ENCODE results near the gene MED15.

MED15 gene

GRCh38 chr22:20607157-20607907, 99.9 kb downstream of the MED15 start:
- in situ Hi-C loops (cut with HindIII; ENCODE audit: low pct_ligation_motif_present, low sequenced_read_pairs): no loop called here
- no peak overlapping the region for H3K27ac ChIP-seq
- TF ChIP-seq CTCF (IDR thresholded peaks at IDR 0.05; ENCODE audit: low read depth, low read length, missing control alignments): no peak
- no peak for DNase-seq
- peaks cover 10% of the 10 kb centered on the region for H3K27me3 ChIP-seq (replicated peaks)
- no peaks in the 10 kb centered on the region for H3K36me3 ChIP-seq (replicated peaks)
- no peak overlapping the region for H3K4me3 ChIP-seq (ENCODE audit: low read depth, low read length)

GRCh38 chr22:20610243-20610686, 102.9 kb downstream of the MED15 start:
- DNase-seq: no peak
- peaks cover 8% of the 10 kb centered on the region for H3K27me3 ChIP-seq (replicated peaks)
- TF ChIP-seq CTCF (IDR thresholded peaks at IDR 0.05; ENCODE audit: low read depth, low read length, missing control alignments): no peak
- no peaks in the 10 kb centered on the region for H3K36me3 ChIP-seq (replicated peaks)
- H3K4me3 ChIP-seq (ENCODE audit: low read depth, low read length): no peak overlapping the region
- no peak overlapping the region for H3K27ac ChIP-seq
- in situ Hi-C loops (cut with HindIII; ENCODE audit: low pct_ligation_motif_present, low sequenced_read_pairs): no loop called here

GRCh38 chr22:20610757-20611156, 103.3 kb downstream of the MED15 start:
- Histone ChIP-seq H3K27ac (no peak overlapping the region), H3K36me3 (replicated peaks) (no peaks in the 10 kb centered on the region), H3K4me3 (ENCODE audit: low read depth, low read length) (no peak overlapping the region), H3K27me3 (replicated peaks) (peaks cover 10% of the 10 kb centered on the region)
- TF ChIP-seq CTCF (IDR thresholded peaks at IDR 0.05; ENCODE audit: low read depth, low read length, missing control alignments): no peak
- DNase-seq: no peak
- in situ Hi-C loops (cut with HindIII; ENCODE audit: low pct_ligation_motif_present, low sequenced_read_pairs): no loop called here

GRCh38 chr22:20611418-20611817, 104.0 kb downstream of the MED15 start:
- TF ChIP-seq CTCF (IDR thresholded peaks at IDR 0.05; ENCODE audit: low read depth, low read length, missing control alignments): no peak
- no peaks in the 10 kb centered on the region for H3K36me3 ChIP-seq (replicated peaks)

GRCh38 chr22:20613301-20613700, 105.9 kb downstream of the MED15 start:
- Histone ChIP-seq H3K27me3 (replicated peaks) (peaks cover 2% of the 10 kb centered on the region), H3K27ac (no peak overlapping the region), H3K36me3 (replicated peaks) (no peaks in the 10 kb centered on the region), H3K4me3 (ENCODE audit: low read depth, low read length) (no peak overlapping the region)
- no peak for TF ChIP-seq CTCF (IDR thresholded peaks at IDR 0.05; ENCODE audit: low read depth, low read length, missing control alignments)
- no peak for DNase-seq
- in situ Hi-C loops (cut with HindIII; ENCODE audit: low pct_ligation_motif_present, low sequenced_read_pairs): no loop called here

More at GRCh38 chr22:20611418-20611817, 104.0 kb downstream of the MED15 start:
- in situ Hi-C loops (cut with HindIII; ENCODE audit: low pct_ligation_motif_present, low sequenced_read_pairs): no loop called here
- H3K27me3 ChIP-seq (replicated peaks): peaks cover 10% of the 10 kb centered on the region
- H3K27ac ChIP-seq: no peak overlapping the region
- H3K4me3 ChIP-seq (ENCODE audit: low read depth, low read length): no peak overlapping the region
- DNase-seq: no peak

GRCh38 chr22:20615021-20615420, 107.6 kb downstream of the MED15 start:
- Histone ChIP-seq H3K36me3 (replicated peaks) (no peaks in the 10 kb centered on the region), H3K4me3 (ENCODE audit: low read depth, low read length) (no peak overlapping the region), H3K27ac (no peak overlapping the region), H3K27me3 (replicated peaks) (peaks cover 2% of the 10 kb centered on the region)
- DNase-seq: no peak
- in situ Hi-C loops (cut with HindIII; ENCODE audit: low pct_ligation_motif_present, low sequenced_read_pairs): no loop called here
- TF ChIP-seq CTCF (IDR thresholded peaks at IDR 0.05; ENCODE audit: low read depth, low read length, missing control alignments): no peak

Measured in brain microvascular endothelial cell (primary cell).